Measurements from ENCODE around the gene MFSD6. TPM values are rescaled to one million over a fixed set of nuclear protein-coding genes. Genes with fewer than 3 reads are reported as not detected.

Gene MFSD6
- total RNA-seq, 2 experiments from 2014 or later = 30.1 to 35.4 TPM

GRCh38 chr2:190376083-190376482 is 32.1 kb upstream of the MFSD6 start:
- no peak overlapping the region for H3K4me3 Mint-ChIP-seq
- ChIA-PET POLR2A (no interaction called here), CTCF (interaction anchor here (1.3 to 1.4 kb wide), 2 partner anchors 16 kb away, joined by 3 to 7 read pairs; no protein-coding TSS in a partner anchor)
- no peaks in the 10 kb centered on the region for H3K27me3 Mint-ChIP-seq
- H3K4me1 Mint-ChIP-seq = no peaks in the 10 kb centered on the region
- no peak for ATAC-seq
- intact Hi-C loops (cut with DNase I, micrococcal nuclease) = no loop called here
- DNase-seq = no peak
- H3K27ac Mint-ChIP-seq = no peak overlapping the region
- H3K36me3 Mint-ChIP-seq (ENCODE audit: low read depth) = no peaks in the 10 kb centered on the region
- H3K9me3 Mint-ChIP-seq (ENCODE audit: low read depth) = no peaks in the 10 kb centered on the region

- Mint-ChIP-seq H3K27ac (no peak overlapping the region), H3K27me3 (no peaks in the 10 kb centered on the region), H3K4me1 (no peaks in the 10 kb centered on the region), H3K9me3 (ENCODE audit: low read depth) (no peaks in the 10 kb centered on the region), H3K36me3 (ENCODE audit: low read depth) (no peaks in the 10 kb centered on the region), H3K4me3 (no peak overlapping the region)
- DNase-seq (no peak), ATAC-seq (no peak)
- CTCF ChIA-PET = interaction anchor here (0.6 to 1.4 kb wide), 6 partner anchors 9 to 248 kb away, joined by 3 to 7 read pairs (median 3); no protein-coding TSS in a partner anchor
- POLR2A ChIA-PET = no interaction called here
- intact Hi-C loops (cut with DNase I, micrococcal nuclease) = no loop called here
These were observed 31.4 kb upstream of the MFSD6 start for GRCh38 chr2:190376591-190377245.

- ChIA-PET POLR2A (no interaction called here), CTCF (no interaction called here)
- ATAC-seq (no peak), DNase-seq (no peak)
- no peaks in the 10 kb centered on the region for H3K27me3 Mint-ChIP-seq
- no peaks in the 10 kb centered on the region for H3K36me3 Mint-ChIP-seq (ENCODE audit: low read depth)
- no peaks in the 10 kb centered on the region for H3K4me1 Mint-ChIP-seq
- intact Hi-C loops (cut with DNase I, micrococcal nuclease) = no loop called here
- H3K27ac Mint-ChIP-seq = no peak overlapping the region
- no peaks in the 10 kb centered on the region for H3K9me3 Mint-ChIP-seq (ENCODE audit: low read depth)
- no peak overlapping the region for H3K4me3 Mint-ChIP-seq
These were observed 29.3 kb upstream of the MFSD6 start for GRCh38 chr2:190378880-190379237.

GRCh38 chr2:190379249-190379964 is 28.7 kb upstream of the MFSD6 start:
- CTCF ChIA-PET = no interaction called here
- no peak overlapping the region for H3K27ac Mint-ChIP-seq
- H3K4me3 Mint-ChIP-seq = no peak overlapping the region
- DNase-seq = no peak
- intact Hi-C loops (cut with DNase I, micrococcal nuclease) = no loop called here
- POLR2A ChIA-PET = no interaction called here
- ATAC-seq = no peak
- H3K36me3 Mint-ChIP-seq (ENCODE audit: low read depth) = no peaks in the 10 kb centered on the region
- no peaks in the 10 kb centered on the region for H3K4me1 Mint-ChIP-seq
- no peaks in the 10 kb centered on the region for H3K27me3 Mint-ChIP-seq
- H3K9me3 Mint-ChIP-seq (ENCODE audit: low read depth) = no peaks in the 10 kb centered on the region

- Mint-ChIP-seq H3K27me3 (no peaks in the 10 kb centered on the region), H3K36me3 (ENCODE audit: low read depth) (no peaks in the 10 kb centered on the region), H3K27ac (no peak overlapping the region), H3K4me1 (no peaks in the 10 kb centered on the region), H3K9me3 (ENCODE audit: low read depth) (no peaks in the 10 kb centered on the region), H3K4me3 (no peak overlapping the region)
- POLR2A ChIA-PET = no interaction called here
- DNase-seq (no peak), ATAC-seq (no peak)
- CTCF ChIA-PET = interaction anchor here (0.7 to 1.4 kb wide), 5 partner anchors 37 to 320 kb away, joined by 3 to 4 read pairs (median 3); no protein-coding TSS in a partner anchor
- intact Hi-C loops (cut with DNase I, micrococcal nuclease) = no loop called here
These were observed 27.2 kb upstream of the MFSD6 start for GRCh38 chr2:190380962-190381412.

GRCh38 chr2:190382851-190383250 is 25.3 kb upstream of the MFSD6 start:
- intact Hi-C loops (cut with DNase I, micrococcal nuclease) = loop anchor here (1.0 to 2.0 kb wide), 2 partner anchors 128 to 421 kb away; no protein-coding TSS in a partner anchor
- ATAC-seq = peak; percentile 88
- Mint-ChIP-seq H3K27ac (no peak overlapping the region), H3K9me3 (ENCODE audit: low read depth) (no peaks in the 10 kb centered on the region), H3K4me1 (no peaks in the 10 kb centered on the region), H3K27me3 (no peaks in the 10 kb centered on the region), H3K36me3 (ENCODE audit: low read depth) (no peaks in the 10 kb centered on the region), H3K4me3 (no peak overlapping the region)
- ChIA-PET CTCF (interaction anchor here (1.2 to 1.9 kb wide), 4 partner anchors 10 to 426 kb away, joined by 3 to 5 read pairs (median 4); no protein-coding TSS in a partner anchor), POLR2A (no interaction called here)
- DNase-seq = peak; percentile 36

GRCh38 chr2:190387422-190387821 is 20.7 kb upstream of the MFSD6 start:
- intact Hi-C loops (cut with DNase I, micrococcal nuclease) = no loop called here
- Mint-ChIP-seq H3K9me3 (ENCODE audit: low read depth) (no peaks in the 10 kb centered on the region), H3K27ac (no peak overlapping the region), H3K4me3 (no peak overlapping the region), H3K36me3 (ENCODE audit: low read depth) (no peaks in the 10 kb centered on the region), H3K4me1 (no peaks in the 10 kb centered on the region), H3K27me3 (peaks cover 4% of the 10 kb centered on the region)
- ATAC-seq (no peak), DNase-seq (no peak)
- ChIA-PET POLR2A (no interaction called here), CTCF (interaction anchor here (1.0 kb wide), 1 partner anchor 35 kb away, joined by 3 read pairs; no protein-coding TSS in a partner anchor)

- no peaks in the 10 kb centered on the region for H3K4me1 Mint-ChIP-seq
- H3K36me3 Mint-ChIP-seq (ENCODE audit: low read depth) = no peaks in the 10 kb centered on the region
- ATAC-seq (no peak), DNase-seq (no peak)
- H3K9me3 Mint-ChIP-seq (ENCODE audit: low read depth) = no peaks in the 10 kb centered on the region
- intact Hi-C loops (cut with DNase I, micrococcal nuclease) = no loop called here
- H3K27me3 Mint-ChIP-seq = peaks cover 1% of the 10 kb centered on the region
- no peak overlapping the region for H3K4me3 Mint-ChIP-seq
- ChIA-PET POLR2A (no interaction called here), CTCF (interaction anchor here (0.9 to 1.5 kb wide), 3 partner anchors 14 to 19 kb away, joined by 3 to 4 read pairs (median 3); no protein-coding TSS in a partner anchor)
- no peak overlapping the region for H3K27ac Mint-ChIP-seq
These were observed 11.9 kb upstream of the MFSD6 start for GRCh38 chr2:190396271-190396670.

GRCh38 chr2:190402986-190403603 is 5.1 kb upstream of the MFSD6 start:
- H3K4me3 Mint-ChIP-seq = no peak overlapping the region

GRCh38 chr2:190404487-190404886 is 3.7 kb upstream of the MFSD6 start:
- Mint-ChIP-seq H3K27ac (no peak overlapping the region), H3K4me3 (no peak overlapping the region), H3K9me3 (ENCODE audit: low read depth) (no peaks in the 10 kb centered on the region), H3K36me3 (ENCODE audit: low read depth) (no peaks in the 10 kb centered on the region), H3K27me3 (no peaks in the 10 kb centered on the region), H3K4me1 (peaks cover 10% of the 10 kb centered on the region)
- CTCF ChIA-PET = interaction anchor here (1.0 kb wide), 1 partner anchor 44 kb away, joined by 3 read pairs; no protein-coding TSS in a partner anchor
- DNase-seq = peak; percentile 43
- ATAC-seq = peak; percentile 58
- POLR2A ChIA-PET = no interaction called here
- intact Hi-C loops (cut with DNase I, micrococcal nuclease) = loop anchor here (1.0 to 10.0 kb wide), 7 partner anchors 274 to 960 kb away; partner anchors contain the start of genes GLS (in 1 of the 2), STAT1 (in 1 of the 2) and WDR75 (in 1 of the 2)

More at GRCh38 chr2:190402986-190403603, 5.1 kb upstream of the MFSD6 start:
- ChIA-PET CTCF (interaction anchor here (0.9 to 1.3 kb wide), 2 partner anchors 11 to 93 kb away, joined by 3 to 4 read pairs; no protein-coding TSS in a partner anchor), POLR2A (no interaction called here)
- DNase-seq (no peak), ATAC-seq (no peak)
- no peak overlapping the region for H3K27ac Mint-ChIP-seq
- no peaks in the 10 kb centered on the region for H3K27me3 Mint-ChIP-seq
- peaks cover 10% of the 10 kb centered on the region for H3K4me1 Mint-ChIP-seq
- H3K9me3 Mint-ChIP-seq (ENCODE audit: low read depth) = no peaks in the 10 kb centered on the region
- no peaks in the 10 kb centered on the region for H3K36me3 Mint-ChIP-seq (ENCODE audit: low read depth)
- intact Hi-C loops (cut with DNase I, micrococcal nuclease) = loop anchor here (10.0 kb wide), 3 partner anchors 612 to 958 kb away; partner anchors contain the start of genes STAT1 (in 1 of the 2) and WDR75 (in 1 of the 2)

GRCh38 chr2:190405070-190405469 is 3.1 kb upstream of the MFSD6 start:
- H3K9me3 Mint-ChIP-seq (ENCODE audit: low read depth) = no peaks in the 10 kb centered on the region
- H3K27ac Mint-ChIP-seq = no peak overlapping the region
- DNase-seq (no peak), ATAC-seq (no peak)
- POLR2A ChIA-PET = no interaction called here
- intact Hi-C loops (cut with DNase I, micrococcal nuclease) = loop anchor here (2.0 to 10.0 kb wide), 8 partner anchors 83 to 960 kb away; partner anchors contain the start of genes GLS (in 2 of the 2), NAB1 (in 1 of the 2), STAT1 (in 1 of the 2) and WDR75 (in 1 of the 2)
- CTCF ChIA-PET = interaction anchor here (0.7 to 1.2 kb wide), 3 partner anchors 45 to 564 kb away, joined by 3 read pairs; no protein-coding TSS in a partner anchor
- H3K4me3 Mint-ChIP-seq = no peak overlapping the region
- H3K4me1 Mint-ChIP-seq = peaks cover 16% of the 10 kb centered on the region
- no peaks in the 10 kb centered on the region for H3K27me3 Mint-ChIP-seq
- no peaks in the 10 kb centered on the region for H3K36me3 Mint-ChIP-seq (ENCODE audit: low read depth)
